ENCODE measurements around the gene PDE2A. TPM values are rescaled to one million over a fixed set of nuclear protein-coding genes. Genes with fewer than 3 reads are reported as not detected.

Gene PDE2A
- total RNA-seq, 1 donor from 2014 or later: not detected

DNA sequence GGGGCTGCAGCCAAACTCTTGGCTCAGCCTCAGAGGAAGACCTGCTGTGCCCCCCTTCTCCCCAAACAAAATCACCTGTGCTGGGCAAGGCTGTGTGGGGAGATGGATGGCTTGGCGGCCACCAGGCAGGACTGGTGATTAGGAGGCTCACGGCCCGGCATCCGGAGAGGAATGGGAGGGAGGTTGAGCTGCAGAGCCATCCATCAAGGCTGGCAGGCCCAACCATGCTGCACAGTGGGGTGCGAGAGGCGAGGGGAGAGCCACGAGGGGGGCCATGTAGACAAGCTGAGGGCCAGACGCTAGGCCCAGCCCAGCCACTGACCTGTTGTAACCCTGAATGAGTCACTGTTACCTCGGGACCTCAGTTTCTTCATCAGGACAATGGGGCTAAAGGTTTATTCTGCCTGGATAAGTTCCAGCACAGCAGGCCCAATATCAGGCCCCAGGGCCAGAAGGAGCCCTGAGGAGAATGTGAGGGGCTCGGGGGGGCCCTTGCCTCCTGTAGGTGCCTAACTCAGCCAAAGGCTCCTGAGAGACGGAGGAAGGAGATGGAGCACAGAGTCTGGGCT lies 18.2 kb downstream of the PDE2A start:
- no peaks in the 10 kb centered on the region for H3K9me3 Mint-ChIP-seq (ENCODE audit: unreplicated experiment)
- H3K4me1 Mint-ChIP-seq (ENCODE audit: unreplicated experiment): no peaks in the 10 kb centered on the region
- no peak overlapping the region for H3K4me3 Mint-ChIP-seq (ENCODE audit: unreplicated experiment)
- H3K27ac Mint-ChIP-seq (ENCODE audit: unreplicated experiment): no peak overlapping the region
- H3K27me3 Mint-ChIP-seq (ENCODE audit: unreplicated experiment): peaks cover 39% of the 10 kb centered on the region
- DNase-seq (ENCODE audit: extremely low spot score, unreplicated experiment): no peak
- no peaks in the 10 kb centered on the region for H3K36me3 Mint-ChIP-seq (ENCODE audit: unreplicated experiment)
- TF ChIP-seq, protein P1, sequence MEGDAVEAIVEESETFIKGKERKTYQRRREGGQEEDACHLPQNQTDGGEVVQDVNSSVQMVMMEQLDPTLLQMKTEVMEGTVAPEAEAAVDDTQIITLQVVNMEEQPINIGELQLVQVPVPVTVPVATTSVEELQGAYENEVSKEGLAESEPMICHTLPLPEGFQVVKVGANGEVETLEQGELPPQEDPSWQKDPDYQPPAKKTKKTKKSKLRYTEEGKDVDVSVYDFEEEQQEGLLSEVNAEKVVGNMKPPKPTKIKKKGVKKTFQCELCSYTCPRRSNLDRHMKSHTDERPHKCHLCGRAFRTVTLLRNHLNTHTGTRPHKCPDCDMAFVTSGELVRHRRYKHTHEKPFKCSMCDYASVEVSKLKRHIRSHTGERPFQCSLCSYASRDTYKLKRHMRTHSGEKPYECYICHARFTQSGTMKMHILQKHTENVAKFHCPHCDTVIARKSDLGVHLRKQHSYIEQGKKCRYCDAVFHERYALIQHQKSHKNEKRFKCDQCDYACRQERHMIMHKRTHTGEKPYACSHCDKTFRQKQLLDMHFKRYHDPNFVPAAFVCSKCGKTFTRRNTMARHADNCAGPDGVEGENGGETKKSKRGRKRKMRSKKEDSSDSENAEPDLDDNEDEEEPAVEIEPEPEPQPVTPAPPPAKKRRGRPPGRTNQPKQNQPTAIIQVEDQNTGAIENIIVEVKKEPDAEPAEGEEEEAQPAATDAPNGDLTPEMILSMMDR (IDR thresholded peaks at IDR 0.05): no peak

DNA sequence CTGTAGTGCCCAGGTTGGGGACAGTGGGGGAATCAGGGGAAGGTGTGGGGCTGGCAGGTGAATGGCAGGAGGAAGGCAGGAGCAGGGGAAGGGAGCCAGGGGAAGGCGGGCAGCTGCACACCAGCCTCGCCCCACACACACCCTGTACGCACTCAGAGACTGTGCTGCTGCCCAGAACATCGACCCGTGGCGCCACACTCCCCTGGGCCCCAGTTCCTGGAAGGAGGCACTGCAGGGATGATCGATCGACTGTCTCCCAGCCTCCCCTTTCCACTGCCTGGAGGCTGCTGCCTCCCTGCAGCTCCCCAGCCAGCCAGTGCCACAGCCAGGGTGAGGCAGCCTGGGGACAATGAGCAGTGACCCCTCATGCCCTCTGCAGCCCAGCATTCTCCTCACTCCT lies 19.2 kb downstream of the PDE2A start:
- no peaks in the 10 kb centered on the region for H3K4me1 Mint-ChIP-seq (ENCODE audit: unreplicated experiment)
- no peak overlapping the region for H3K4me3 Mint-ChIP-seq (ENCODE audit: unreplicated experiment)
- TF ChIP-seq, protein P1 (IDR thresholded peaks at IDR 0.05): no peak
- H3K9me3 Mint-ChIP-seq (ENCODE audit: unreplicated experiment): no peaks in the 10 kb centered on the region
- H3K27me3 Mint-ChIP-seq (ENCODE audit: unreplicated experiment): peaks cover 30% of the 10 kb centered on the region
- no peak overlapping the region for H3K27ac Mint-ChIP-seq (ENCODE audit: unreplicated experiment)
- no peak for DNase-seq (ENCODE audit: extremely low spot score, unreplicated experiment)
- H3K36me3 Mint-ChIP-seq (ENCODE audit: unreplicated experiment): no peaks in the 10 kb centered on the region

DNA sequence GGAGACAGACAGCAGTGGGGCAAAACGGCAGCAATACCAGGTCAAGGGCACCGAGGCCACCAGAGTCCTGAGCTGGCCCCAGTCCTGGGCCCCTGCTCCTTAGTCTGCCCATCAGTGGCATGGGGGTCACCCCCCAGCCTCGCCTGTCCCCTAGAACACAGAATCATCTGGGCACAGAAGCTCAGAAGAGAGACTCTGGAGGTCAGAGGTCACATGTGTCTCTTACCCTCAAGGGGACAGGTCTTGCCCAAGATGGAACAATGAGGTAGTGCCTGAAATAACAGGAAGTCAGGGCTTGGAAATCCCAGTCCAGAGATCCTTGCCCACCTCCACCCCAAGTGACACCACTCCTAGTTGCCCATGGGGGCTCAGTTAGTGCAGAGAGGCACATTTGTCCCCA lies 20.6 kb downstream of the PDE2A start:
- Mint-ChIP-seq H3K4me1 (ENCODE audit: unreplicated experiment) (no peaks in the 10 kb centered on the region), H3K27me3 (ENCODE audit: unreplicated experiment) (peaks cover 21% of the 10 kb centered on the region), H3K27ac (ENCODE audit: unreplicated experiment) (no peak overlapping the region), H3K4me3 (ENCODE audit: unreplicated experiment) (no peak overlapping the region), H3K36me3 (ENCODE audit: unreplicated experiment) (no peaks in the 10 kb centered on the region), H3K9me3 (ENCODE audit: unreplicated experiment) (no peaks in the 10 kb centered on the region)
- TF ChIP-seq, protein P1 (IDR thresholded peaks at IDR 0.05): no peak
- no peak for DNase-seq (ENCODE audit: extremely low spot score, unreplicated experiment)

DNA sequence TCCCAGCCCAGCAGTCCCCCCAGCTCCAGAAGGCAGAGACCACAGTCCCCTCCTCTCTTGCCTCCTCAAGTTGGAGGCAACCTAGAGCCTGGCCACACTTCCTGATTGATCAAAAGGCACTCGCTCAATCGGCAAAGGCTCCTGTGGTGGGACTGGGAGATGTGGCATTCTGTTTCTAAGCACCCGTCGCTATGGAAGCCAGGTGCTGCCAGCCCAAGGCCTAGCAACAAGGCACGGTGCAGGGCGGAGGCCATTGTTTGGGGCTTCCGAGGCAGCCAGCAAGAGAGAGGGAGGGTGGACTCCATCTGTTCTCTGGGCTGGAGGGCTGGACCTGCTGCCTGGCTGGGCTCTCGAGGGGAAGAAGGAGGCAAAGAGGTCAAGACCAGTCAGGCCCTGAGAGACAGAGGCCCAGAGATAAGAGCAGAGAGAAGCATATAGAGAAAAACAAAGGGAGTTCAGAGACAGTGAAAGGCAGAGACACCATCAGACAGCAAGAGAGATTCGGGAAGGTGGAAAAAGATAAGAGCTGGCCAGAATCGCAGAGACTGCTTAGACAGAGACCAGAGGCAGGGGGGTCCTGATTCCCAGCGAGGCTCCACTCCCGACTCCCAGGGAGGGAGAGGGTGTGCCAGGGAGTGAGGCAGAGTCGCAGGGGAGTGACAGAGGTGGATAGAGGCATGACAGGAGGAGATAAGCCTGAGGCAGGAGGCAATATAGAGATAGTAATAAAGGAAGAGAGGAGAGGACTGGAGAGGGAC lies 21.2 kb downstream of the PDE2A start:
- Mint-ChIP-seq H3K27ac (ENCODE audit: unreplicated experiment) (no peak overlapping the region), H3K4me3 (ENCODE audit: unreplicated experiment) (no peak overlapping the region), H3K9me3 (ENCODE audit: unreplicated experiment) (no peaks in the 10 kb centered on the region), H3K36me3 (ENCODE audit: unreplicated experiment) (no peaks in the 10 kb centered on the region), H3K4me1 (ENCODE audit: unreplicated experiment) (no peaks in the 10 kb centered on the region), H3K27me3 (ENCODE audit: unreplicated experiment) (peaks cover 16% of the 10 kb centered on the region)
- DNase-seq (ENCODE audit: extremely low spot score, unreplicated experiment): no peak
- TF ChIP-seq, protein P1 (IDR thresholded peaks at IDR 0.05): no peak

DNA sequence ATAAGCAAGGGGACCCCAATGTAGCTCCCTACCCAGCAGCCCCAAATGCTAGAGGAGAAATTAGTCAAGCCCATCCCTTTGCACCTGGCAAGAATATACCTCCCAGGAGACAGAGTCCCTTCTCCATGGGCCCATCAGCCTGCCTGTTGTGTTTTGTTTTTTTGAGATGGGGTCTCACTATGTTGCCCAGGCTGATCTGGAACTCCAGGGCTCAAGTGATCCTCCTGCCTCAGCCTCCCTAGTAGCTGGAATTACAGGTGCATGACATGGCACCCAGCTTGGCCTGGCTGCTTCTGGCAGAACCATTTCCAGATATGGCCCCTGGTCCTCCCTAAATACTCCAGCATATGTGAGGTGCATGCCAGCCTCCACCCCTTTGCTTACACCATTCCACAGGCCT lies 22.1 kb downstream of the PDE2A start:
- no peaks in the 10 kb centered on the region for H3K36me3 Mint-ChIP-seq (ENCODE audit: unreplicated experiment)
- no peak for DNase-seq (ENCODE audit: extremely low spot score, unreplicated experiment)
- H3K4me3 Mint-ChIP-seq (ENCODE audit: unreplicated experiment): no peak overlapping the region
- H3K27me3 Mint-ChIP-seq (ENCODE audit: unreplicated experiment): peaks cover 16% of the 10 kb centered on the region
- no peaks in the 10 kb centered on the region for H3K4me1 Mint-ChIP-seq (ENCODE audit: unreplicated experiment)
- no peak overlapping the region for H3K27ac Mint-ChIP-seq (ENCODE audit: unreplicated experiment)
- TF ChIP-seq, protein P1 (IDR thresholded peaks at IDR 0.05): no peak
- H3K9me3 Mint-ChIP-seq (ENCODE audit: unreplicated experiment): no peaks in the 10 kb centered on the region
